Measurements from ENCODE around the gene TNK2. TPM values are rescaled to one million over a fixed set of nuclear protein-coding genes. Genes with fewer than 3 reads are reported as not detected.
A peak's percentile ranks its signal among the peaks of the same experiment; 100 is the strongest.

The TNK2 gene
- polyA plus RNA-seq, 1 donor: 34.1 TPM

DNA sequence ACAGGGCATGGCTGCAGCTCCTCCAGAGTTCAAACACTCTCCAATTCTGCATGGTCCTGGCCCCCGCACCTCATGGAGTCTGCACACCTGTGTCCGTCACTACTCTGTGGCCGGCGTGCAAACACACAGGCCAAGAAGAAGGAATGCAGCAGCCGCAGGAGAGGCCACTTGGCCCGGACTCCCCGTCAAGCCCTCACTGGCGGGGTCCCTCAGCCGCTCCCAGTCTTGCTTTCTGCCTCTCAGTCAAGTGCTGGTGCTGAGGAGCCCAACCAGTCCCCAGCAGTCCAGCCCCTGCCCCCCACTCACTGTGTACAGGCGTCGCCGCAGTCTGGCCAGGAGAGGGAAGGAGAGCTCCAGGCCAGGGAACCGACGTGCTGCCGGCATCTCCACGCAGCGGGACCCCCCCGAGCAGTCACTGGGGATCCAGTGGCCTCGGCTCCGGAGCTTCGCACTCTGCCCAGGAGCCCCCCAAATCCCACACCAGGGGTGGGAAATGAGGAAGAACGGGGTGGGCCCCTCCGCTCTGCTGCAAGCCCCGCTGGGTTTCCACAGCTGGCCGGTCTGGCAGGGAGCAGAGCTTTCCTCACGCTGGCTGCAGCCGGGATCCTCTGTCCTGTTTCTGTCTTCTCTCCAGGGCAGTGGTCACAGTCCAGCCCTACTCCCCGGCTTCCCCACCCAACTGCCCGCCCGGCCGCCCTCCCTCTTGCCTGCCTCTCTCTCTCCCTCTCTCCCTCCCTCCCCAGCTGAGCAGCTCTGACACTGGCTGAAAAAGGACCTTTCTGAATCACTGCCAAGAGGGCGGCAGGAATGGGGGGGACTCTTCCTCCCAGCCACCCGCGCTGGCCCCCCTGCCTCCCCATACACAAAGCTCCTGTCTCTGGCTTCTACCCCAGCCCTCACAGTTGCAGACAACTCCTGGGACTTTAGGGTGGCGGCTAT is 16.0 kb downstream of the TNK2 start:
- WGBS (ENCODE audit: insufficient coverage, low lambda C conversion rate): no CpG with 5 or more reads among the region's 35 CpGs
- peak overlapping the region; percentile 24 for H3K4me3 ChIP-seq (ENCODE audit: low read length)
- no peaks in the 10 kb centered on the region for H3K27me3 ChIP-seq (ENCODE audit: control insufficient read depth, insufficient read depth, low read length)
- H3K9me3 ChIP-seq (ENCODE audit: control insufficient read depth, low read depth, low read length): no peaks in the 10 kb centered on the region
- DNase-seq: peak in 1 of 2 donors; percentile 63
- H3K4me1 ChIP-seq (ENCODE audit: control insufficient read depth, insufficient read depth, low read length): peaks cover 30% of the 10 kb centered on the region
- H3K36me3 ChIP-seq (ENCODE audit: control insufficient read depth, insufficient read depth, low read length): peaks cover 4% of the 10 kb centered on the region
- H3K27ac ChIP-seq (ENCODE audit: low read length): peak overlapping the region; percentile 63

DNA sequence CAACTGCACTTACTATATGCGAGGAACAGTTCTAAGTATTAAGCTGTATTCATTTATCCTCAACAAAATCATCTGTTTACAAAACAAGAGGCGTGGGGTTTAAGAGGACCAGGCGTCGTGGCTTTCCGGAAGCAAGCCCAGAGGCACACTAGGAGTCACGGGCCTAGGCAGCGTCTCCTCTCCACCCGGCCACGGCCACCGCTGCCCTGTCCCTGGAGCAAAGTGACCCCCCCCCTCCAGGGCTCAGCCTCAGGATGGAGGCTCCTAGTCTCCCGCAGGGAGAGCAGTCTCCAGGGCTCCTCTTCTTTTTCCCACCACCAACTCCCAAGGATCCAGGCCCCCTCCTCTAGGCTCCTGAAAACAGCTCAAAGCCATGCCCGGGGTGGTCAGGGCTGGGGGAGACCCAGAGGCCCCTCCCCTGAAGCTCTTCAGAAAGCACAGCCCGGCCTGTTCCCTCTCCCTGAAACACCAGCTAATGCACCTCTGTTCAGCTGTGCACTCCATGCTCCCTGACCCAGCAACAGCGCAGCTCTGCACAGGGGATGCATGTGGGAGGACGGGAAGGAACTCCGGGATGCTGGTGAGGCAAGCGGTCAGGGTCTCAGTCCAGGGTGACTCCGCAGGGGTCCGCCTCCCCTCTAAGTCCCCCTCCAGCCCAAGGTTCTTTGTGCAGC is 16.8 kb downstream of the TNK2 start:
- DNase-seq: no peak
- Histone ChIP-seq H3K27me3 (ENCODE audit: control insufficient read depth, insufficient read depth, low read length) (no peaks in the 10 kb centered on the region), H3K9me3 (ENCODE audit: control insufficient read depth, low read depth, low read length) (peaks cover 4% of the 10 kb centered on the region), H3K36me3 (ENCODE audit: control insufficient read depth, insufficient read depth, low read length) (peaks cover 4% of the 10 kb centered on the region), H3K4me1 (ENCODE audit: control insufficient read depth, insufficient read depth, low read length) (peaks cover 23% of the 10 kb centered on the region), H3K4me3 (ENCODE audit: low read length) (peak overlapping the region; percentile 24), H3K27ac (ENCODE audit: low read length) (no peak overlapping the region)
- no CpG with 5 or more reads among the region's 19 CpGs for WGBS (ENCODE audit: insufficient coverage, low lambda C conversion rate)

DNA sequence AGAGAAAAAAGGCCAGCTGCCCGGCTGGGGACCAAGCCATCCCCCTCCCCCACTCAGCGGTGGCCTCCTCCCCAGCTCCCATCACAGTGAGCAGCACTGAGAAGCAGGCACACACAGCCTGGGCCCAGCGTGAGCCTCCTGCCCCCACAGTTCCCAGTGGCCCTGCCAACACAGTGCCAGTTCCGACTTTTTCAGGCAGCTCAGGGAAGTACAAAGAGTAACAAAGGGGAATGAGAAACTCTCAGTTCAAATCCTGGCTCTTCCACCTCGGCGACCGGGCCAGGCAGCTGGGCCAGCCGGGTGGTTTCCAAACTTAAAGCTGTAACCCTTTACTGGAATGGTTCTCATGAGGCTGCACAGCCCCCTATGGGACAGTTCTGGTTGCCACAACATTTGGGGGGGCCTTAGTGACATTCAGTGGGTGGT is 18.5 kb downstream of the TNK2 start:
- no peak overlapping the region for H3K27ac ChIP-seq (ENCODE audit: low read length)
- H3K4me3 ChIP-seq (ENCODE audit: low read length): no peak overlapping the region
- peaks cover 4% of the 10 kb centered on the region for H3K36me3 ChIP-seq (ENCODE audit: control insufficient read depth, insufficient read depth, low read length)
- H3K4me1 ChIP-seq (ENCODE audit: control insufficient read depth, insufficient read depth, low read length): peaks cover 19% of the 10 kb centered on the region
- peaks cover 4% of the 10 kb centered on the region for H3K9me3 ChIP-seq (ENCODE audit: control insufficient read depth, low read depth, low read length)
- no peaks in the 10 kb centered on the region for H3K27me3 ChIP-seq (ENCODE audit: control insufficient read depth, insufficient read depth, low read length)
- DNase-seq: no peak
- WGBS (ENCODE audit: insufficient coverage, low lambda C conversion rate): no CpG with 5 or more reads among the region's 8 CpGs

DNA sequence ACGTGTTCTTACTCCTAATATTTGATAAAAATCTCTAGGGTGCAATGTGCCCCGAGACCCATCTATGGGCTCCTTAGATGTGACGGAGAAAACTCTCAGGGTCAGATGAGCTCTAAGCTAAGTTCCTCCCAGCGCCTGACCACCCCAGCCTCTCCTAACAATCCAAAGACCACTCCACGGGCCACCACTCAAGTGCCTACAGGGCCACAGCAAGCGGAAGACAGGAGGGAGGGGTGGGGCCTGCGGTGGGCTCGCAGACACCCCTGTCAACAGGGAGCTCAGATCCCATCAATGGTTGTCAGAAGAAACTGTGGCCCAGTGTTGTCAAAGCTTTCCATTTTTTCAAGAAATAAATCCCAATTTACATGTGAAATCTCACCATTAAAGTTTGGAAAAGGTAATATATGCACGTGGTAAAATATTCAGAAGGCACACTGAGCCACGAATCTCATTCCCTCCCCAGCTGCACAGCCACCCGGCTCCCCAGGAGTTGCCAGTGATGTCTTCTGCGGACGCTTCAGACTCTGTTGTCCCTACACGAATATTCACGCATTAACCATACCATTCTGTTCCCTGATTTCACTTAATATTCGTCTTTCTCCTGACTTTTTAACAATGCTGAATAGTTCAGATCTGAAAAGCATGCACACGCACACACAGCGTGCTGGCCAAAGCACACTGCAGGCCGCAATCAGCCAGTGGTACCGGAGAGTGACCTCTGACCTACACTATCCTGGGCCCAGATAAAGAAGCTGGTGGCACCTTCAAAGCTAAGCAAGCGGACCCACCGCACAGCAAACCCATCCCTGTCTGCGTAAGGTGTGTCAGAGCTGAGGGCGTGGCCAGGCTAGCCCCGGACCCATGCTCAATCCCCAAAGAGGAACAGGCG is 19.1 kb downstream of the TNK2 start:
- Histone ChIP-seq H3K27me3 (ENCODE audit: control insufficient read depth, insufficient read depth, low read length) (no peaks in the 10 kb centered on the region), H3K27ac (ENCODE audit: low read length) (no peak overlapping the region), H3K9me3 (ENCODE audit: control insufficient read depth, low read depth, low read length) (peaks cover 4% of the 10 kb centered on the region), H3K4me1 (ENCODE audit: control insufficient read depth, insufficient read depth, low read length) (peaks cover 20% of the 10 kb centered on the region), H3K36me3 (ENCODE audit: control insufficient read depth, insufficient read depth, low read length) (peaks cover 4% of the 10 kb centered on the region), H3K4me3 (ENCODE audit: low read length) (no peak overlapping the region)
- no peak for DNase-seq
- WGBS (ENCODE audit: insufficient coverage, low lambda C conversion rate): 46% methylated on average over 2 of the region's 26 CpGs

- peaks cover 6% of the 10 kb centered on the region for H3K36me3 ChIP-seq (ENCODE audit: control insufficient read depth, insufficient read depth, low read length)
- no CpG with 5 or more reads among the region's 18 CpGs for WGBS (ENCODE audit: insufficient coverage, low lambda C conversion rate)
- no peak overlapping the region for H3K27ac ChIP-seq (ENCODE audit: low read length)
- H3K4me1 ChIP-seq (ENCODE audit: control insufficient read depth, insufficient read depth, low read length): peaks cover 15% of the 10 kb centered on the region
- no peak overlapping the region for H3K4me3 ChIP-seq (ENCODE audit: low read length)
- H3K9me3 ChIP-seq (ENCODE audit: control insufficient read depth, low read depth, low read length): peaks cover 4% of the 10 kb centered on the region
- DNase-seq: no peak
- no peaks in the 10 kb centered on the region for H3K27me3 ChIP-seq (ENCODE audit: control insufficient read depth, insufficient read depth, low read length)
Observed at GRCh38 chr3:195888311-195888761, 20.0 kb downstream of the TNK2 start.

- Histone ChIP-seq H3K4me3 (ENCODE audit: low read length) (no peak overlapping the region), H3K9me3 (ENCODE audit: control insufficient read depth, low read depth, low read length) (peaks cover 4% of the 10 kb centered on the region), H3K27me3 (ENCODE audit: control insufficient read depth, insufficient read depth, low read length) (no peaks in the 10 kb centered on the region), H3K4me1 (ENCODE audit: control insufficient read depth, insufficient read depth, low read length) (peaks cover 9% of the 10 kb centered on the region), H3K27ac (ENCODE audit: low read length) (no peak overlapping the region), H3K36me3 (ENCODE audit: control insufficient read depth, insufficient read depth, low read length) (peaks cover 13% of the 10 kb centered on the region)
- no peak for DNase-seq
- 100% methylated on average over 9 of the region's 36 CpGs for WGBS (ENCODE audit: insufficient coverage, low lambda C conversion rate)
Observed at GRCh38 chr3:195887670-195888069, 20.7 kb downstream of the TNK2 start.

DNA sequence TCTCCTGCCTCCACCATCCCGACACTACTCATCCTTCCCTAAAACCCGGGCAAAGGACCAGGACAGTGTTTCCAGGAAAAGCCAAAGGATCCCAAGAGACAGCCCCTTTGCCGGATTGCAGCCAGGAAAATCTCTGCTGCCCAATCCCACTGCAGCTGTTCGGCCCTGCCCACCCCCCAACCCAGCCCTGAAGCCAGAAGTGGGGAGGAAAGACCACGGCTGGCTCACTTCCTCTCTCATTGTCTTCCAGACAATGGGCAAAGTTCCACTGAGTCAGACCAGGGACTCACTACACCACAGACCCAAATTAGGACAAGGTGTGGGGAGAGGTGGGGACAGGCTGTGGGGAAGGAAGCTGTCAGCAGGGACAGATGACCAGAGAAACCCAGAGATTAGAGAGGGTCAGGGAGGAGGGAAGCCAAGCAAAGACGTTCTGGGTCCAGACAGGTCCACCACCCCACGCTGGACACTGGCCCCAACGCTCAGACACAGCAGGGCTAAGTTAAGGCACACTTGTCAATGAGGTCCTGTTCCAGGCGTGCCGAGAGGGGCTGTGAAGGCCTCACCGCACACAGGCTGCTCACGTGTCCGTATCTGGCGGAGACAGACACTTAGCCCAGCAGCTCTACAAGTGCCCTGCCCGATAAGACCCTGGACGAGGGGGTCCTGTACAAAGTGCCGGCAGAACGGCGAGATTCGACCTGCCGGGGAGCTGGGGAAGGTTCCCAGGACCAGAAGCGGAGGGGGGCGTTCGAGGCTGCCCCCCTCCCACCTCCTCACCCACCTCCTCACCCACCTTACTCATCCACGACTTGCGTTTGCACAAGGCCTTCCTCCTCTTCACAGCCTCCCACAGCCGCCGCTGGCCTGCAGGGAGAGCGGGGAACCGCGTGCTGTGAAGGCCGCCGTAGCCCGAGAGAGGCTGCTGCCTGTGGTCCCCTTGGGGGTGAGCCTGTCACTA is 21.9 kb downstream of the TNK2 start:
- Histone ChIP-seq H3K27me3 (ENCODE audit: control insufficient read depth, insufficient read depth, low read length) (no peaks in the 10 kb centered on the region), H3K36me3 (ENCODE audit: control insufficient read depth, insufficient read depth, low read length) (peaks cover 21% of the 10 kb centered on the region), H3K4me3 (ENCODE audit: low read length) (no peak overlapping the region), H3K4me1 (ENCODE audit: control insufficient read depth, insufficient read depth, low read length) (peaks cover 9% of the 10 kb centered on the region), H3K9me3 (ENCODE audit: control insufficient read depth, low read depth, low read length) (peaks cover 4% of the 10 kb centered on the region), H3K27ac (ENCODE audit: low read length) (no peak overlapping the region)
- DNase-seq: no peak
- no CpG with 5 or more reads among the region's 34 CpGs for WGBS (ENCODE audit: insufficient coverage, low lambda C conversion rate)

- peak in 1 of 2 donors; percentile 43 for DNase-seq
Observed at GRCh38 chr3:195885036-195885891, 23.1 kb downstream of the TNK2 start.

DNA sequence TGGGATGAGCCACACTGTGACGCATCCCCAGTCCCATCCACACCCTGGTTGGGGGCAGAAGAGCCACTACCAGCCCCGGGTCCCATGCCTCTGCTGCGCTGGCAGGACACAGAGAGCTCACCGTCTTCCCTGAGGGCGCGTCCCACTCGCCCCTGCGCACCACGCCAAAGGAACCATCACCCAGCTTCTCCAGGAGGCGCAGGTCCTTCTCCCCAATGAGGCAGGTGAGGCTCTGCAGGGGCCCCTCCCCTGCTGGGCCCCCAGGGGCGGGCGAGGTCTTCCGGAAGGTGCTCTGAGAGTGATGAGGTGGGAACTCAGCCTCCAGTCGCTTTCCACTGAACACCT is 23.7 kb downstream of the TNK2 start:
- WGBS (ENCODE audit: insufficient coverage, low lambda C conversion rate): no CpG with 5 or more reads among the region's 14 CpGs
- peaks cover 4% of the 10 kb centered on the region for H3K9me3 ChIP-seq (ENCODE audit: control insufficient read depth, low read depth, low read length)

More at GRCh38 chr3:195885036-195885891, 23.1 kb downstream of the TNK2 start:
- peaks cover 21% of the 10 kb centered on the region for H3K36me3 ChIP-seq (ENCODE audit: control insufficient read depth, insufficient read depth, low read length)
- no CpG with 5 or more reads among the region's 25 CpGs for WGBS (ENCODE audit: insufficient coverage, low lambda C conversion rate)
- peaks cover 9% of the 10 kb centered on the region for H3K4me1 ChIP-seq (ENCODE audit: control insufficient read depth, insufficient read depth, low read length)
- no peak overlapping the region for H3K27ac ChIP-seq (ENCODE audit: low read length)
- H3K4me3 ChIP-seq (ENCODE audit: low read length): no peak overlapping the region
- H3K27me3 ChIP-seq (ENCODE audit: control insufficient read depth, insufficient read depth, low read length): no peaks in the 10 kb centered on the region
- H3K9me3 ChIP-seq (ENCODE audit: control insufficient read depth, low read depth, low read length): peaks cover 4% of the 10 kb centered on the region

More for the DNA sequence above, 23.7 kb downstream of the TNK2 start:
- peaks cover 9% of the 10 kb centered on the region for H3K4me1 ChIP-seq (ENCODE audit: control insufficient read depth, insufficient read depth, low read length)
- DNase-seq: no peak
- no peak overlapping the region for H3K4me3 ChIP-seq (ENCODE audit: low read length)
- no peaks in the 10 kb centered on the region for H3K27me3 ChIP-seq (ENCODE audit: control insufficient read depth, insufficient read depth, low read length)
- H3K36me3 ChIP-seq (ENCODE audit: control insufficient read depth, insufficient read depth, low read length): peaks cover 25% of the 10 kb centered on the region
- H3K27ac ChIP-seq (ENCODE audit: low read length): no peak overlapping the region

All from large intestine (tissue), 3 donors.